SK-N-MC (cell line): ENCODE data around the gene RPL37A.

Experiments used
- EZH2 ChIP-seq: fragments of 200-600 bp; sonication (generic); IDR thresholded peaks from one replicate; pipeline ENCODE4 v1.6.1; 2017; ENCODE audit warnings: antibody characterized with exemption
- FOXP2 ChIP-seq: optimal IDR thresholded peaks from 2 replicates; pipeline ENCODE3; 2011; ENCODE audit warnings: mild to moderate bottlenecking, moderate library complexity; ENCODE audit not compliant: insufficient read depth; ENCODE audit errors: extremely low read length, control extremely low read depth
- POLR2AphosphoS5 ChIP-seq: IDR thresholded peaks from 2 replicates; pipeline ENCODE4 v1.6.1; 2012; ENCODE audit warnings: mild to moderate bottlenecking, low read depth, low read length, borderline replicate concordance

- TF ChIP-seq EZH2: no peak
- no peak for TF ChIP-seq POLR2AphosphoS5
- no peak for TF ChIP-seq FOXP2
Observed at GRCh38 chr2:216548901-216549331, 50.3 kb downstream of the RPL37A start.
